Uterus (tissue), 2 donors: ENCODE data around the gene NSUN3.

Experiments used
- POLR2A ChIP-seq, 2 donors: fragments of 450-650 bp; IDR thresholded peaks; one replicate each; pipeline ENCODE4 v1.6.1; 2016; ENCODE audit warnings: antibody characterized with exemption in 2 of 2, mild to moderate bottlenecking in 1 of 2, moderate library complexity in 1 of 2
- TF ChIP-seq, protein P1 (sequence below), 4 experiments: fragments of 200-600 bp in 2 of 4; fragments of 450-650 bp in 2 of 4; sonication (generic) in 2 of 4; IDR thresholded peaks; one replicate each; pipeline ENCODE4 v1.5.1; 2016 to 2019; ENCODE audit warnings: antibody characterized with exemption in 4 of 4, mild to moderate bottlenecking in 2 of 4, moderate library complexity in 1 of 4

DNA sequence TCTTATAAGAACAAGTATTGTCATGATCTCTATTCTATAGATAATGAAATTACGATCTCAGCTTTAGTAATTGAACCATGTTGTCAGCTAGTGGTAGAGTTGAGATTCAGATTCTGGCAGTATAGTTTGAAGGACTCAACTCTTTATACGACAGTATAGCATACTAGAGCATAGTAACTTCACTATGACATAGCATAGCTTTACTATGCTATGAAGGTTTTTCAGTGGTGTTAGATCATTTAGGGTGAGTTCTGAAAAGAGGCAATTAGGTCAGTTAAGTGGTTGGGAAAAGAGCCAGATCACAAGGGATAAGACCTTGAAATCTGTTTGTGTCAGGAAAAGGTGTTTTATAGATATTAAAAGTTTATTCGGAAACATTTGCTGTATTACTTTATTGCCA, 42.6 kb upstream of the NSUN3 start:
- no peak for TF ChIP-seq POLR2A (IDR thresholded peaks at IDR 0.05)
- TF ChIP-seq, protein P1, sequence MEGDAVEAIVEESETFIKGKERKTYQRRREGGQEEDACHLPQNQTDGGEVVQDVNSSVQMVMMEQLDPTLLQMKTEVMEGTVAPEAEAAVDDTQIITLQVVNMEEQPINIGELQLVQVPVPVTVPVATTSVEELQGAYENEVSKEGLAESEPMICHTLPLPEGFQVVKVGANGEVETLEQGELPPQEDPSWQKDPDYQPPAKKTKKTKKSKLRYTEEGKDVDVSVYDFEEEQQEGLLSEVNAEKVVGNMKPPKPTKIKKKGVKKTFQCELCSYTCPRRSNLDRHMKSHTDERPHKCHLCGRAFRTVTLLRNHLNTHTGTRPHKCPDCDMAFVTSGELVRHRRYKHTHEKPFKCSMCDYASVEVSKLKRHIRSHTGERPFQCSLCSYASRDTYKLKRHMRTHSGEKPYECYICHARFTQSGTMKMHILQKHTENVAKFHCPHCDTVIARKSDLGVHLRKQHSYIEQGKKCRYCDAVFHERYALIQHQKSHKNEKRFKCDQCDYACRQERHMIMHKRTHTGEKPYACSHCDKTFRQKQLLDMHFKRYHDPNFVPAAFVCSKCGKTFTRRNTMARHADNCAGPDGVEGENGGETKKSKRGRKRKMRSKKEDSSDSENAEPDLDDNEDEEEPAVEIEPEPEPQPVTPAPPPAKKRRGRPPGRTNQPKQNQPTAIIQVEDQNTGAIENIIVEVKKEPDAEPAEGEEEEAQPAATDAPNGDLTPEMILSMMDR (IDR thresholded peaks at IDR 0.05): no peak
